ENCODE measurements around the gene PRR30.

GRCh38 chr2:27147935-27148334 lies 8.7 kb upstream of the PRR30 start:
- TF ChIP-seq POLR2AphosphoS5 (IDR thresholded peaks at IDR 0.05; ENCODE audit: low read depth, low read length) (no peak), POLR2A (IDR thresholded peaks at IDR 0.05; ENCODE audit: low read depth, low read length) (no peak), TAF1 (IDR thresholded peaks at IDR 0.05; ENCODE audit: borderline replicate concordance, low read depth, low read length) (no peak)

Measured in GM12892 (cell line).